IMR-90 (cell line): ENCODE measurements around the gene RHOT2. TPM values are rescaled to one million over a fixed set of nuclear protein-coding genes. Genes with fewer than 3 reads are reported as not detected.

Experiments used
- ATAC-seq: fragments of 200-7000 bp; cut with Tn5 transposase; 2 replicates; pipeline ENCODE4 v1.9.1; 2020; ENCODE audit warnings: low read depth, mild to moderate bottlenecking, moderate library complexity
- BruUV-seq: library from RNA; stranded (reverse); fragments of 400-500 nt; replicated peaks from 2 replicates; lab custom pipeline; 2021; lab: Mats Ljungman, UMichigan
- CTCF ChIA-PET: fragments of 300-600 bp; formaldehyde crosslinking; extraction: SDS; loops from one replicate; lab custom pipeline; 2021; ENCODE audit warnings: antibody characterized with exemption; lab: Yijun Ruan, JAX
- POLR2A ChIA-PET: fragments of 300-600 bp; sonication (Branson Sonifier 250); formaldehyde crosslinking; loops from one replicate; lab custom pipeline; 2022; ENCODE audit warnings: antibody characterized with exemption; ENCODE audit not compliant: unreplicated experiment; lab: Charles Lee
- DNase-seq: peaks from one replicate; pipeline ENCODE4 v3.0.0; 2013
- H2AFZ ChIP-seq: replicated peaks from 2 replicates; pipeline ENCODE3; 2013; ENCODE audit warnings: low read length, mild to moderate bottlenecking; ENCODE audit not compliant: poor library complexity
- H2AK5ac ChIP-seq: 2 replicates; pipeline ENCODE4 v1.6.1; 2013; ENCODE audit warnings: low read depth, low read length, inconsistent platforms
- H2AK9ac ChIP-seq: replicated peaks from 2 replicates; pipeline ENCODE3; 2013; ENCODE audit warnings: mild to moderate bottlenecking, low read depth, low read length, moderate library complexity; ENCODE audit not compliant: poor library complexity
- H2BK120ac ChIP-seq: 2 replicates; pipeline ENCODE4 v1.6.1; 2013; ENCODE audit warnings: low read depth, low read length, inconsistent platforms
- H2BK15ac ChIP-seq: 3 replicates; pipeline ENCODE4 v1.6.1; 2013; ENCODE audit warnings: low read depth, low read length, inconsistent platforms
- H2BK20ac ChIP-seq: 2 replicates; pipeline ENCODE4 v1.6.1; 2013; ENCODE audit warnings: low read depth, mild to moderate bottlenecking, inconsistent platforms, low read length, moderate library complexity
- H2BK5ac ChIP-seq: 2 replicates; pipeline ENCODE4 v1.6.1; 2013; ENCODE audit warnings: mild to moderate bottlenecking, low read depth, low read length, inconsistent platforms; ENCODE audit not compliant: poor library complexity, severe bottlenecking
- H3K14ac ChIP-seq: replicated peaks from 2 replicates; pipeline ENCODE4 v1.6.1; 2013; ENCODE audit warnings: low read depth, low read length, inconsistent platforms
- H3K18ac ChIP-seq: 2 replicates; pipeline ENCODE4 v1.6.1; 2013; ENCODE audit warnings: low read depth, low read length, control low read depth
- H3K23ac ChIP-seq: 2 replicates; pipeline ENCODE4 v1.6.1; 2013; ENCODE audit warnings: low read depth, low read length, inconsistent platforms
- H3K27ac ChIP-seq: 2 replicates; pipeline ENCODE4 v1.5.1; 2013; ENCODE audit warnings: mild to moderate bottlenecking, control low read depth, low read length; ENCODE audit not compliant: insufficient read depth
- H3K27me3 ChIP-seq: 2 replicates; pipeline ENCODE4 v1.6.1; 2013; ENCODE audit warnings: low read length; ENCODE audit not compliant: control insufficient read depth, insufficient read depth
- H3K36me3 ChIP-seq: 2 replicates; pipeline ENCODE4 v1.6.1; 2013; ENCODE audit warnings: low read length, mixed read lengths; ENCODE audit not compliant: control insufficient read depth, insufficient read depth
- H3K4ac ChIP-seq: 2 replicates; pipeline ENCODE4 v1.6.1; 2013; ENCODE audit warnings: low read depth, low read length, inconsistent platforms
- H3K4me1 ChIP-seq: 2 replicates; pipeline ENCODE4 v1.6.1; 2013; ENCODE audit warnings: low read length, mixed read lengths; ENCODE audit not compliant: control insufficient read depth, insufficient read depth
- H3K4me2 ChIP-seq: 2 replicates; pipeline ENCODE4 v1.6.1; 2013; ENCODE audit warnings: low read depth, mild to moderate bottlenecking, control low read depth, low read length, moderate library complexity
- H3K4me3 ChIP-seq: 2 replicates; pipeline ENCODE4 v1.5.1; 2013; ENCODE audit warnings: low read depth, mild to moderate bottlenecking, control low read depth, low read length, moderate library complexity; ENCODE audit not compliant: insufficient read depth
- H3K56ac ChIP-seq: 2 replicates; pipeline ENCODE4 v1.6.1; 2013; ENCODE audit warnings: low read length, inconsistent platforms; ENCODE audit not compliant: insufficient read depth; ENCODE audit errors: extremely low read depth
- H3K79me1 ChIP-seq, 2 experiments: 2 replicates each; pipeline ENCODE4 v1.6.1; 2013; ENCODE audit warnings: low read length in 2 of 2, inconsistent platforms in 1 of 2, low read depth in 1 of 2
- H3K9ac ChIP-seq: 2 replicates; pipeline ENCODE4 v1.6.1; 2013; ENCODE audit warnings: low read depth, low read length, control low read depth
- H3K9me1 ChIP-seq: 2 replicates; pipeline ENCODE4 v1.6.1; 2013; ENCODE audit warnings: low read length, inconsistent platforms; ENCODE audit not compliant: insufficient read depth
- H3K9me3 ChIP-seq: 2 replicates; pipeline ENCODE4 v1.6.1; 2013; ENCODE audit warnings: low read length; ENCODE audit not compliant: control insufficient read depth, insufficient read depth
- H4K20me1 ChIP-seq: 2 replicates; pipeline ENCODE4 v1.6.1; 2013; ENCODE audit warnings: low read length, inconsistent platforms; ENCODE audit not compliant: insufficient read depth
- H4K5ac ChIP-seq: 2 replicates; pipeline ENCODE4 v1.6.1; 2013; ENCODE audit warnings: mild to moderate bottlenecking, low read depth, low read length, control low read depth
- H4K8ac ChIP-seq, 2 experiments: 2 replicates each; pipeline ENCODE4 v1.6.1; 2013; ENCODE audit warnings: low read depth in 2 of 2, low read length in 2 of 2, control low read depth in 1 of 2, inconsistent platforms in 1 of 2
- H4K91ac ChIP-seq: 2 replicates; pipeline ENCODE4 v1.6.1; 2013; ENCODE audit warnings: low read depth, low read length, inconsistent platforms; ENCODE audit not compliant: insufficient read depth
- BHLHE40 ChIP-seq: fragments of 150-350 bp; IDR thresholded peaks from 2 replicates; pipeline ENCODE4 v1.6.1; 2016; ENCODE audit warnings: mild to moderate bottlenecking, low read depth, low read length
- CEBPB ChIP-seq: IDR thresholded peaks from 2 replicates; pipeline ENCODE4 v1.6.1; 2012; ENCODE audit warnings: low read depth, low read length, improper control_type of control experiment
- CHD1 ChIP-seq: IDR thresholded peaks from 2 replicates; pipeline ENCODE4 v1.6.1; 2012; ENCODE audit warnings: low read depth, low read length, improper control_type of control experiment
- ELK1 ChIP-seq: fragments of 150-350 bp; IDR thresholded peaks from 2 replicates; pipeline ENCODE4 v1.6.1; 2016; ENCODE audit warnings: low read depth, mild to moderate bottlenecking, low read length, moderate library complexity, borderline replicate concordance
- FOS ChIP-seq: fragments of 150-350 bp; IDR thresholded peaks from 2 replicates; pipeline ENCODE4 v1.6.1; 2016; ENCODE audit warnings: low read depth, low read length
- MAZ ChIP-seq: IDR thresholded peaks from 2 replicates; pipeline ENCODE4 v1.6.1; 2012; ENCODE audit warnings: low read depth, mild to moderate bottlenecking, low read length, improper control_type of control experiment, moderate library complexity, borderline replicate concordance
- MXI1 ChIP-seq: IDR thresholded peaks from 2 replicates; pipeline ENCODE4 v1.6.1; 2012; ENCODE audit warnings: low read depth, mild to moderate bottlenecking, low read length, moderate library complexity, borderline replicate concordance
- POLR2A ChIP-seq: IDR thresholded peaks from 2 replicates; pipeline ENCODE4 v1.6.1; 2012; ENCODE audit warnings: mild to moderate bottlenecking, low read depth, low read length
- RFX5 ChIP-seq: IDR thresholded peaks from 2 replicates; pipeline ENCODE4 v1.8.0; 2012; ENCODE audit warnings: low read depth, mild to moderate bottlenecking, low read length, moderate library complexity
- SMC3 ChIP-seq: fragments of 150-350 bp; IDR thresholded peaks from 2 replicates; pipeline ENCODE4 v1.6.1; 2016; ENCODE audit warnings: low read depth, mild to moderate bottlenecking, antibody characterized with exemption, low read length, moderate library complexity
- WGBS, 2 experiments: methylation state at CpG; one replicate each; pipeline versions ENCODE4 v1.1.5 to v1.1.7; 2013; ENCODE audit warnings: missing lambda C conversion rate in 2 of 2; ENCODE audit not compliant: insufficient read length in 1 of 2; ENCODE audit errors: extremely low coverage in 2 of 2; 5-methylcytosine and 5-hydroxymethylcytosine counted together
- dilution Hi-C: fragments of 300-500 bp; cut with HindIII; formaldehyde crosslinking; loops from one replicate; pipeline ENCODE4 v1.14.3; 2018; ENCODE audit warnings: low sequenced_read_pairs; ENCODE audit not compliant: unreplicated experiment
- in situ Hi-C: fragments of 300-500 bp; cut with MboI; formaldehyde crosslinking; loops from 3 replicates; pipeline ENCODE4 v1.14.3; 2019; ENCODE audit warnings: low sequenced_read_pairs, inconsistent platforms, mixed read lengths
- intact Hi-C: fragments of 100-400 bp; cut with micrococcal nuclease; formaldehyde crosslinking; loops from 2 replicates; pipeline ENCODE4 v1.10.0; 2022
- polyA plus RNA-seq, 3 experiments: library from polyadenylated mRNA; depleted of rRNA; stranded (reverse); fragments of >200 nt; gene quantifications; 2 replicates each; pipeline ENCODE4 v1.2.3, GENCODE V29; 2012; ENCODE audit warnings: low replicate concordance in 1 of 3
- total RNA-seq: library from RNA; depleted of rRNA; stranded (reverse); fragments of >200 nt; gene quantifications from 2 replicates; pipeline ENCODE4 v1.2.3, GENCODE V29; 2012
- TF ChIP-seq, protein P1 (sequence below): fragments of 150-350 bp; IDR thresholded peaks from 2 replicates; pipeline ENCODE4 v1.6.1; 2017; ENCODE audit warnings: mild to moderate bottlenecking, antibody characterized with exemption, low read length, low read depth

The RHOT2 gene
- total and polyA plus RNA-seq, 2 of the 4 experiments (the other 2 are of a cell fraction) = 20.3 to 181 TPM

DNA sequence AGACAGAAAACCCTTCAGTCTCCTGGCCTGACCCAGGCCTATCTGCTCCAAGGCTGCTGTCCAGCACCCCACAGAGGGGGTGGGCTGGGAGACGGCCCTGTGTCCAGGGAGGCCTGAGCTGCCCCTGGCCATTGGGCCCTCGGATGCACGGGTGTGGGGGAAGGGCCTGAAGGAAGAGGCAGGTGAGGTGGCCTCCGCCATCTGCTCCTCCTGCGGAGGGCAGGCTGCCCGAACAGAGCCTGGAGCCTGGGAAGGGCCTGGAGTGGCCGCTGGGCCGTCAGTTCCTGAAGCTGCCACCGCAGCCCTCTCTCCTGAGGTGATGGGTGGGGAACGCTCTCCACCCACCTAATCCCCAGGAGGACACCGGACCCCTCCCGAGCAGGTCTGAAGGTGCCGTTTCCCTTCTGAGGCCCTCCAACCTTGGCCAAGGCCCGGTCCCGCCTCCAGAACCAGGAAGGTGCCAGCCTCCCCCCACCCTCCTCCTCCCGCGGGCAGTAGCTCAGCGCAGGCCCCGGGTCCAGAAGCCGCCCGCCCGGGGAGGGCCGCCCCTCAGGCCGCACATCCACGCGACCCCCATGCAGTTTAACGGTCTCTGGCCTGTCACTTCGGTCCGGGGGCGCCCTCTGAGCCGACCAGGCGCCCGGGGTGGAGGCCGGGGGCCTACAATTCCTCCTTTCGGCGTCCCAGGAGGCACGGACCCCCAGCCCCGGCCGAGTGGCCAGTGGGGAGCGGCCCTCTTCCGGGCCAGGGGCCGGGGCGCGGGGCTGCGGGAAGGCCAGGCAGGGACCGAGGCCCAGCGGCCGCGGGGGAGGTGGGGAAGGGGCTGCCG is 36.8 kb downstream of the RHOT2 start (continued):
- TF ChIP-seq, protein P1, sequence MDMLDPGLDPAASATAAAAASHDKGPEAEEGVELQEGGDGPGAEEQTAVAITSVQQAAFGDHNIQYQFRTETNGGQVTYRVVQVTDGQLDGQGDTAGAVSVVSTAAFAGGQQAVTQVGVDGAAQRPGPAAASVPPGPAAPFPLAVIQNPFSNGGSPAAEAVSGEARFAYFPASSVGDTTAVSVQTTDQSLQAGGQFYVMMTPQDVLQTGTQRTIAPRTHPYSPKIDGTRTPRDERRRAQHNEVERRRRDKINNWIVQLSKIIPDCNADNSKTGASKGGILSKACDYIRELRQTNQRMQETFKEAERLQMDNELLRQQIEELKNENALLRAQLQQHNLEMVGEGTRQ = no peak

DNA sequence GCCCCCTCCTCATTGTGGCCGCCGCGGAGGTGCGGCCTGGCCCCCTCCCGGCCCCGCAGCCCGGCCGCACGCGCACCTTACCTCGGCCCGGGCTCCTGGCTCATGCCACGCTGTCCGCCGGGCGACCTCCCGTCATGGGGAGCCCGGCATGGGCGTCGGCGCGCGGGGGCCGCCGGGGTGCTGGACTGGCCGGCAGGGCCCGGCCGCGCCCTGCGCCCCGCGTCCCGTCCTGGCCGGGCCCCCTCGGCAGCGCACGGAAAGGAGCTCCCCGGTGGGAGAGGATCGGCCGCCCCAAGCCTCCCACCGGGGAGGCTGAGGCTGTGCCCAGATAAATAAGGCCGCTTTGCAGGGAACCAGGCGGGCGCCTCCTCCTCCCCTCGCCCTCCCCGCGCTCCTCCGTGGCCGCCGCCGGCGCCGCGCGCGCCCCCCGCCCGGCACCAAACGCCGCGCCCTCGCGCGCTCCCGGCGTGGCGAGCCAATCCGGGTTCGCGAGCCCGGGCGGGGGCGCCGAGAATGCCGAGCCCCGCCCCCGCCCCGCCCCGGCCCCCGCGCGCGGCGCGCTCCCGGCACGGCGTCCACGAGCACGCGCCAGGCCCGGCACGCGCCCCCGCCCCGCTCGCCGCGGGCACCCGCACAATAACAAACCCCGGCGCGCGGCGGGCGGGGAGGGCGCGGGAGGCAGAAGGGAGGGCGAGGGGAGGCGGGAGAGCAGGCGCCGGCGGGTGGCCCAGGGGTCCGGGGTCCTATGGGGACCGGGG is 37.7 kb downstream of the RHOT2 start, which contains the start of gene FBXL16:
FBXL16 (minus strand) TSS at position 371 of the 758 bp plus-strand sequence. CDS start 8,396 bp downstream, outside the sequence.
- Histone ChIP-seq H2BK15ac (no peak within 1 kb of the TSS), H4K91ac (no peak within 1 kb of the TSS), H3K4me3 (peak within 1 kb of the TSS; percentile 32; the same call in 1 of the 2 replicates), H3K9me3 (no peaks in the 10 kb centered on the region), H3K18ac (no peak within 1 kb of the TSS), H4K5ac (no peak within 1 kb of the TSS), H4K20me1 (peaks cover 18% of the 10 kb centered on the region; the same call in 1 of the 2 replicates), H3K27ac (no peak within 1 kb of the TSS), H3K4me1 (peaks cover 5% of the 10 kb centered on the region; the same call in 1 of the 2 replicates), H2AFZ (no peak within 1 kb of the TSS), H2AK5ac (no peak within 1 kb of the TSS), H2BK120ac (no peak within 1 kb of the TSS), H2BK20ac (no peak within 1 kb of the TSS), H3K79me1 (no peaks in the 10 kb centered on the region), H3K36me3 (no peaks in the 10 kb centered on the region), H3K4ac (no peak within 1 kb of the TSS), H3K14ac (no peak within 1 kb of the TSS), H4K8ac (no peak within 1 kb of the TSS), H3K9me1 (no peaks in the 10 kb centered on the region), H2BK5ac (no peak within 1 kb of the TSS), H3K9ac (no peak within 1 kb of the TSS), H2AK9ac (peak within 1 kb of the TSS; percentile 24), H3K27me3 (peaks cover 64% of the 10 kb centered on the region), H3K23ac (no peak within 1 kb of the TSS), H3K56ac (no peak within 1 kb of the TSS), H3K4me2 (no peak within 1 kb of the TSS)
- CTCF ChIA-PET = no interaction called here
- in situ Hi-C loops = loop anchor here (25.0 kb wide), 1 partner anchor 357 kb away; the partner anchor contains the start of gene SSTR5
- DNase-seq (no peak), ATAC-seq (peak; percentile 4; the same call in 1 of the 2 replicates)
- dilution Hi-C loops = no loop called here
- no TSS peak for BruUV-seq
- intact Hi-C loops = no loop called here
- POLR2A ChIA-PET = no interaction called here
- 1% methylated on average over 21 of the region's 115 CpGs; no CpG with 5 or more reads in 1 of the 2 experiments for WGBS, 2 experiments
- TF ChIP-seq MAZ (no peak), BHLHE40 (no peak), CEBPB (no peak), RFX5 (no peak), ELK1 (no peak), CHD1 (no peak), POLR2A (no peak), FOS (no peak), SMC3 (no peak), MXI1 (no peak)
- TF ChIP-seq, protein P1 = no peak
